ENCODE results near the gene KCNS3. TPM values are rescaled to one million over a fixed set of nuclear protein-coding genes. Genes with fewer than 3 reads are reported as not detected.

KCNS3 gene
- total RNA-seq, 1 experiment from 2014 or later, result 0.20 TPM

- no peaks in the 10 kb centered on the region for H3K27me3 ChIP-seq (replicated peaks; ENCODE audit: control insufficient read depth, insufficient read depth, low read length)
- H3K27me3 Mint-ChIP-seq (ENCODE audit: insufficient read depth, unreplicated experiment), result peaks cover 11% of the 10 kb centered on the region
Measured at GRCh38 chr2:17959356-17959755, 80.9 kb downstream of the KCNS3 start.

DNA sequence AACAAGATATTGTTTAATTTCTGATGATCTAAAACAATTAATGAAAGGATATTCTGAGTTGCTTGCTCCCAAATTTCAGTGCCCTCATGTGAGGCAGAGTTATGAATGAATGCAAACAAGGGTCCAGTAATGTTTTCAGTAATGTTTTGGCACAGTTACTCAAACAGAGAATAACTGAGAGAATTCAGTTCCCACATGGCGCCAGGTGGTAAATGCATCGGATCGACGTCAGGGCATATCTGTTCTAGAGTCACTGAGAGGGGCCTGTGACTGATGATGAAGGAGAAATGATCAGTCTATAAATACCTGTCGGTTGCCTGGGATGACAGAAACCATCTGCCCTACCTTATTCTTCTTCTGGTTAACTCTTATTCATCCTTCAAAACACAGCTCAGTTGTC lies 81.4 kb downstream of the KCNS3 start:
- Mint-ChIP-seq H3K27me3 (ENCODE audit: insufficient read depth, unreplicated experiment) (peaks cover 11% of the 10 kb centered on the region), H3K4me1 (ENCODE audit: low read depth, unreplicated experiment) (no peaks in the 10 kb centered on the region), H3K9me3 (ENCODE audit: unreplicated experiment) (peaks cover 13% of the 10 kb centered on the region), H3K27ac (ENCODE audit: unreplicated experiment) (no peak overlapping the region), H3K4me3 (ENCODE audit: unreplicated experiment) (no peak overlapping the region), H3K36me3 (ENCODE audit: insufficient read depth, unreplicated experiment) (no peaks in the 10 kb centered on the region)
- H3K4me1 ChIP-seq, result no peaks in the 10 kb centered on the region
- POLR2A ChIA-PET, result no interaction called here
- no TSS peak for BruUV-seq (replicated peaks)
- no peaks in the 10 kb centered on the region for H3K9me3 ChIP-seq
- no peaks in the 10 kb centered on the region for H3K36me3 ChIP-seq (ENCODE audit: control insufficient read depth, insufficient read depth, low read length)
- no peaks in the 10 kb centered on the region for H3K27me3 ChIP-seq (replicated peaks; ENCODE audit: control insufficient read depth, insufficient read depth, low read length)
- DNase-seq, result no peak
- no peak overlapping the region for H3K4me3 ChIP-seq (ENCODE audit: low read depth, low read length)
- TF ChIP-seq, protein P1, sequence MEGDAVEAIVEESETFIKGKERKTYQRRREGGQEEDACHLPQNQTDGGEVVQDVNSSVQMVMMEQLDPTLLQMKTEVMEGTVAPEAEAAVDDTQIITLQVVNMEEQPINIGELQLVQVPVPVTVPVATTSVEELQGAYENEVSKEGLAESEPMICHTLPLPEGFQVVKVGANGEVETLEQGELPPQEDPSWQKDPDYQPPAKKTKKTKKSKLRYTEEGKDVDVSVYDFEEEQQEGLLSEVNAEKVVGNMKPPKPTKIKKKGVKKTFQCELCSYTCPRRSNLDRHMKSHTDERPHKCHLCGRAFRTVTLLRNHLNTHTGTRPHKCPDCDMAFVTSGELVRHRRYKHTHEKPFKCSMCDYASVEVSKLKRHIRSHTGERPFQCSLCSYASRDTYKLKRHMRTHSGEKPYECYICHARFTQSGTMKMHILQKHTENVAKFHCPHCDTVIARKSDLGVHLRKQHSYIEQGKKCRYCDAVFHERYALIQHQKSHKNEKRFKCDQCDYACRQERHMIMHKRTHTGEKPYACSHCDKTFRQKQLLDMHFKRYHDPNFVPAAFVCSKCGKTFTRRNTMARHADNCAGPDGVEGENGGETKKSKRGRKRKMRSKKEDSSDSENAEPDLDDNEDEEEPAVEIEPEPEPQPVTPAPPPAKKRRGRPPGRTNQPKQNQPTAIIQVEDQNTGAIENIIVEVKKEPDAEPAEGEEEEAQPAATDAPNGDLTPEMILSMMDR (IDR thresholded peaks at IDR 0.05; ENCODE audit: insufficient read depth in 1 of 2, low read depth in 1 of 2, low read length in 1 of 2, severe bottlenecking in 1 of 2, unreplicated experiment in 1 of 2), result no peak
- intact Hi-C loops (cut with micrococcal nuclease; ENCODE audit: unreplicated experiment), result no loop called here
- CTCF ChIA-PET, result no interaction called here

More at GRCh38 chr2:17959356-17959755, 80.9 kb downstream of the KCNS3 start:
- DNase-seq, result no peak
- TF ChIP-seq, protein P1 (IDR thresholded peaks at IDR 0.05; ENCODE audit: insufficient read depth in 1 of 2, low read depth in 1 of 2, low read length in 1 of 2, severe bottlenecking in 1 of 2, unreplicated experiment in 1 of 2), result no peak
- H3K4me3 ChIP-seq (ENCODE audit: low read depth, low read length), result no peak overlapping the region
- H3K36me3 Mint-ChIP-seq (ENCODE audit: insufficient read depth, unreplicated experiment), result no peaks in the 10 kb centered on the region
- peaks cover 13% of the 10 kb centered on the region for H3K9me3 Mint-ChIP-seq (ENCODE audit: unreplicated experiment)
- no peak overlapping the region for H3K4me3 Mint-ChIP-seq (ENCODE audit: unreplicated experiment)
- ChIA-PET CTCF (no interaction called here), POLR2A (no interaction called here)
- no peaks in the 10 kb centered on the region for H3K36me3 ChIP-seq (ENCODE audit: control insufficient read depth, insufficient read depth, low read length)
- no peak overlapping the region for H3K27ac Mint-ChIP-seq (ENCODE audit: unreplicated experiment)
- H3K9me3 ChIP-seq, result no peaks in the 10 kb centered on the region
- no peaks in the 10 kb centered on the region for H3K4me1 ChIP-seq
- H3K4me1 Mint-ChIP-seq (ENCODE audit: low read depth, unreplicated experiment), result no peaks in the 10 kb centered on the region
- BruUV-seq (replicated peaks), result no TSS peak
- intact Hi-C loops (cut with micrococcal nuclease; ENCODE audit: unreplicated experiment), result no loop called here

- TF ChIP-seq, protein P1 (IDR thresholded peaks at IDR 0.05; ENCODE audit: insufficient read depth in 1 of 2, low read depth in 1 of 2, low read length in 1 of 2, severe bottlenecking in 1 of 2, unreplicated experiment in 1 of 2), result no peak
- no TSS peak for BruUV-seq (replicated peaks)
- intact Hi-C loops (cut with micrococcal nuclease; ENCODE audit: unreplicated experiment), result no loop called here
- ChIA-PET POLR2A (no interaction called here), CTCF (no interaction called here)
- Histone ChIP-seq H3K9me3 (no peaks in the 10 kb centered on the region), H3K36me3 (ENCODE audit: control insufficient read depth, insufficient read depth, low read length) (no peaks in the 10 kb centered on the region), H3K4me3 (ENCODE audit: low read depth, low read length) (no peak overlapping the region), H3K27me3 (replicated peaks; ENCODE audit: control insufficient read depth, insufficient read depth, low read length) (no peaks in the 10 kb centered on the region), H3K4me1 (no peaks in the 10 kb centered on the region)
- H3K36me3 Mint-ChIP-seq (ENCODE audit: insufficient read depth, unreplicated experiment), result no peaks in the 10 kb centered on the region
- H3K27ac Mint-ChIP-seq (ENCODE audit: unreplicated experiment), result no peak overlapping the region
- H3K4me3 Mint-ChIP-seq (ENCODE audit: unreplicated experiment), result no peak overlapping the region
- H3K4me1 Mint-ChIP-seq (ENCODE audit: low read depth, unreplicated experiment), result no peaks in the 10 kb centered on the region
- peaks cover 7% of the 10 kb centered on the region for H3K27me3 Mint-ChIP-seq (ENCODE audit: insufficient read depth, unreplicated experiment)
- H3K9me3 Mint-ChIP-seq (ENCODE audit: unreplicated experiment), result peaks cover 13% of the 10 kb centered on the region
- no peak for DNase-seq
Measured at GRCh38 chr2:17960925-17961324, 82.5 kb downstream of the KCNS3 start.
